Activated CD4-positive, CD25-positive, alpha-beta regulatory T cell treated with anti-CD3 and anti-CD28 coated beads, Interleukin-2, amount 50 U/mL, for 24 hours (primary cell): ENCODE results near the gene ST6GALNAC1.

Experiments
- ATAC-seq, 2 donors: fragments of 150-1000 bp; cut with Tn5 transposase; one replicate each; pipeline ENCODE4 v1.10.0; 2021; ENCODE audit warnings: mild to moderate bottlenecking in 1 of 2, moderate library complexity in 1 of 2

ST6GALNAC1 gene

GRCh38 chr17:76575570-76575969, 68.0 kb downstream of the ST6GALNAC1 start:
- ATAC-seq = no peak
